ENCODE data around the gene MYO9A. TPM values are rescaled to one million over a fixed set of nuclear protein-coding genes. Genes with fewer than 3 reads are reported as not detected.
"Not testable (repeated sequence)": the region's sequence is repeated elsewhere in the genome, so short reads cannot be mapped to it uniquely, and the experiment has no call there.

Gene MYO9A
- total RNA-seq, 2 donors from 2014 or later = 12.9 to 27.8 TPM

DNA sequence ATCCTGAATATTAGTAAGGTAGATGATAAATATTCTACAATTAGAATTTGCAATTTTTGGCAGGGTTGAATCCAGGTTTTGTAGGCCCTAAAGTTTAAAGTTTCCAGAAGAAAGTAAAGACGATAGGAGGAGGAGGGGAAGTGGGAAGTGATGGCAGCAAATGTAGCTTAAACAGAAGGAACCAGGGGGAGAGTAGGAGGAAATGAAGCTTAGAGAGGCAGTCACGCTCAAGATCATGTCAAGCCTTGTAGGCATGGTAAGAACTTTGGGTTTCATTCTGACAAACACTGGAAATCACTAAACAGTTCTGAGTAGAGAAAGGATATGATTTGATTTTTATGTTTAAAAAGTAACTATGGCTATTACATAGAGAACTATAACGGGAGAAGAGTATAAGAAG, 243.7 kb downstream of the MYO9A start:
- TF ChIP-seq, protein P1, sequence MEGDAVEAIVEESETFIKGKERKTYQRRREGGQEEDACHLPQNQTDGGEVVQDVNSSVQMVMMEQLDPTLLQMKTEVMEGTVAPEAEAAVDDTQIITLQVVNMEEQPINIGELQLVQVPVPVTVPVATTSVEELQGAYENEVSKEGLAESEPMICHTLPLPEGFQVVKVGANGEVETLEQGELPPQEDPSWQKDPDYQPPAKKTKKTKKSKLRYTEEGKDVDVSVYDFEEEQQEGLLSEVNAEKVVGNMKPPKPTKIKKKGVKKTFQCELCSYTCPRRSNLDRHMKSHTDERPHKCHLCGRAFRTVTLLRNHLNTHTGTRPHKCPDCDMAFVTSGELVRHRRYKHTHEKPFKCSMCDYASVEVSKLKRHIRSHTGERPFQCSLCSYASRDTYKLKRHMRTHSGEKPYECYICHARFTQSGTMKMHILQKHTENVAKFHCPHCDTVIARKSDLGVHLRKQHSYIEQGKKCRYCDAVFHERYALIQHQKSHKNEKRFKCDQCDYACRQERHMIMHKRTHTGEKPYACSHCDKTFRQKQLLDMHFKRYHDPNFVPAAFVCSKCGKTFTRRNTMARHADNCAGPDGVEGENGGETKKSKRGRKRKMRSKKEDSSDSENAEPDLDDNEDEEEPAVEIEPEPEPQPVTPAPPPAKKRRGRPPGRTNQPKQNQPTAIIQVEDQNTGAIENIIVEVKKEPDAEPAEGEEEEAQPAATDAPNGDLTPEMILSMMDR (IDR thresholded peaks at IDR 0.05) = no peak
- TF ChIP-seq POLR2A (IDR thresholded peaks at IDR 0.05) = no peak
- WGBS, 2 donors = 90% methylated on average over 3 of the region's 3 CpGs
- intact Hi-C loops (cut with DNase I) = no loop called here
- no peak overlapping the region for H3K4me3 ChIP-seq
- H3K36me3 ChIP-seq (replicated peaks in 1 of 2; ENCODE audit: insufficient read depth in 1 of 2, low read depth in 2 of 2) = no peaks in the 10 kb centered on the region
- no peak for DNase-seq
- no peaks in the 10 kb centered on the region for H3K27me3 ChIP-seq
- no peaks in the 10 kb centered on the region for H3K4me1 ChIP-seq
- H3K9me3 ChIP-seq = no peaks in the 10 kb centered on the region
- H3K27ac ChIP-seq = no peak overlapping the region
- no peak for ATAC-seq

DNA sequence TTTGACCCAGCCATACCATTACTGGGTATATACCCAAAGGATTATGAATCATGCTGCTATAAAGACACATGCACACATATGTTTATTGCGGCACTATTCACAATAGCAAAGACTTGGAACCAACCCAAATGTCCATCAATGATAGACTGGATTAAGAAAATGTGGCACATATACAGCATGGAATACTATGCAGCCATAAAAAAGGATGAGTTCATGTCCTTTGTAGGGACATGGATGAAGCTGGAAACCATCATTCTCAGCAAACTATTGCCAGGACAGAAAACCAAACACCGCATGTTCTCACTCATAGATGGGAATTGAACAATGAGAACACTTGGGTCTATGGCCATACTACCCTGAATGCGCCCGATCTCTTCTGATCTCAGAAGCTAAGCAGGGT, 259.7 kb downstream of the MYO9A start:
- H3K36me3 ChIP-seq (replicated peaks in 1 of 2; ENCODE audit: insufficient read depth in 1 of 2, low read depth in 2 of 2); H3K9me3 ChIP-seq; DNase-seq; H3K27me3 ChIP-seq; ATAC-seq; H3K4me3 ChIP-seq; H3K27ac ChIP-seq; intact Hi-C loops (cut with DNase I); H3K4me1 ChIP-seq: not testable (repeated sequence)
- WGBS, 2 donors = 85 to 94% methylated on average over 4 of the region's 4 CpGs

DNA sequence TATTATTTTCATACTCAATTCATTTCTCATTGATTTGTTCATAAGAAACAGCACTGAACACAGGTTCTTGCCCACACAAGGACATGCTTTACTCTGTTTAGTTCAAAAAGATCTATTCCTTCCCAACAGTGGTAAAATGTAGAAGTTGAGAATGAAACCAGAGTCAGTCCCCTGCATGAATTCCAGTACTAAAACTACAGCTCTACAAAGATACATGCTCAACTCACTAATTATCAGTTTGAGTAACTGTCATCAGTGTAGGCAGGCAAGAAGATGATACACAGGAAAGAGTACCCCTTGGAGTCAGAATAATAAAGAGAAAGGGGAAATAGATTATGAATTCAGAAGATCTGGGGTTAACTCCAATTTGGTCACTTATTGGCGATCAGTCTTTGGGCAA, 264.4 kb downstream of the MYO9A start:
- Histone ChIP-seq H3K4me1 (no peaks in the 10 kb centered on the region), H3K9me3 (no peaks in the 10 kb centered on the region), H3K27ac (no peak overlapping the region), H3K36me3 (replicated peaks in 1 of 2; ENCODE audit: insufficient read depth in 1 of 2, low read depth in 2 of 2) (no peaks in the 10 kb centered on the region), H3K4me3 (no peak overlapping the region), H3K27me3 (no peaks in the 10 kb centered on the region)
- ATAC-seq = no peak
- no peak for DNase-seq
- no peak for TF ChIP-seq POLR2A (IDR thresholded peaks at IDR 0.05)
- TF ChIP-seq, protein P1 (IDR thresholded peaks at IDR 0.05) = no peak
- intact Hi-C loops (cut with DNase I) = no loop called here
- 88 to 96% methylated on average over 1 of the region's 1 CpG for WGBS, 2 donors

DNA sequence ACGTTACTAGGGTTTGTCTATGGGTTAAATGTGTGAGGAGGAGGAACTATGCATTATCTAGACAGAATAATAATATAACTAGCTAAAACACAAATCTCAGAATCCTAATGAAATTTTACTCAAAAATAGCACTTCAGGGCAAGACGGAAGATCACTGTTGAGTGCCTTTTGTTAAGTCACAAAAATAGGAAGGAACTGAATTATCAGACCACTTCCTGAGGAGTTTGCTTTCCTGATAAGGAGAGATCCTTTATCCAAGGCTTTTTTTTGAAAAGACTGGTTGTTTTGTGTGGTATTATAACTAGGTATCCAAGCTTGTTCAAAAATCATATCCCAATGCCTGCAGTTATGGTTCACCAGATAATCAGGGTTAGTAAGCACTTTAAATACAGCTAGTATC, 273.0 kb downstream of the MYO9A start:
- intact Hi-C loops (cut with DNase I) = no loop called here
- Histone ChIP-seq H3K9me3 (no peaks in the 10 kb centered on the region), H3K27ac (no peak overlapping the region), H3K36me3 (replicated peaks in 1 of 2; ENCODE audit: insufficient read depth in 1 of 2, low read depth in 2 of 2) (no peaks in the 10 kb centered on the region), H3K4me3 (no peak overlapping the region), H3K4me1 (no peaks in the 10 kb centered on the region), H3K27me3 (no peaks in the 10 kb centered on the region)
- ATAC-seq (no peak), DNase-seq (no peak)
- TF ChIP-seq POLR2A (IDR thresholded peaks at IDR 0.05) = no peak
- TF ChIP-seq, protein P1 (IDR thresholded peaks at IDR 0.05) = no peak
- 72 to 93% methylated on average over 2 of the region's 2 CpGs for WGBS, 2 donors

DNA sequence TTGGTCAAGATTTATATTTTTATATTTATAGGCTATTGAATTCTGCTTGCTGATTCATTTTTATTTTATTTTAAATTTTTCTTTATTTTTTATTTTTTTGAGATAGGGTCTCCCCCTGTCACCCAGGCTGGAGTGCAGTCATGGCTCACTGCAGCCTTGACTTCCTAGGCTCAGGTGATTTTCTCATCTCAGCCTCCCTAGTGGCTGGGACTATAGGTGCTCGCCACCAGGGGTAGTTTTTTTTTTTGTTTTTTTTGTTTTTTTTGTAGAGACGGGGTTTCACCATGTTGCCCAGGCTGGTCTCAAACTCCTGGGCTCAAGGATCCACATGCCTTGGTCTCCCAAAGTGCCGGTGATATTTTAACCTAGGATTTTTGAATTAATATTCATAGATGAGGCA, 276.4 kb downstream of the MYO9A start:
- 94 to 96% methylated on average over 3 of the region's 3 CpGs for WGBS, 2 donors

More for the DNA sequence above, 276.4 kb downstream of the MYO9A start:
- H3K27ac ChIP-seq = no peak overlapping the region
- no peaks in the 10 kb centered on the region for H3K4me1 ChIP-seq
- no peak overlapping the region for H3K4me3 ChIP-seq
- no peaks in the 10 kb centered on the region for H3K36me3 ChIP-seq (replicated peaks in 1 of 2; ENCODE audit: insufficient read depth in 1 of 2, low read depth in 2 of 2)
- H3K27me3 ChIP-seq = no peaks in the 10 kb centered on the region
- no peak for ATAC-seq
- TF ChIP-seq POLR2A (IDR thresholded peaks at IDR 0.05) = no peak
- TF ChIP-seq, protein P1 (IDR thresholded peaks at IDR 0.05) = no peak
- DNase-seq = no peak
- no peaks in the 10 kb centered on the region for H3K9me3 ChIP-seq
- intact Hi-C loops (cut with DNase I) = no loop called here

Data from body of pancreas (tissue), 4 donors.